HepG2 (cell line): Measurements from ENCODE around the gene LAMP1. TPM values are rescaled to one million over a fixed set of nuclear protein-coding genes. Genes with fewer than 3 reads are reported as not detected.

Experiments
- ATAC-seq: fragments of 200-7000 bp; cut with Tn5 transposase; 3 replicates; pipeline ENCODE4 v1.9.1; 2020; ENCODE audit warnings: mild to moderate bottlenecking, moderate library complexity
- BruUV-seq: library from RNA; stranded (reverse); fragments of 400-500 nt; replicated peaks from 2 replicates; lab custom pipeline; 2021; lab: Mats Ljungman, UMichigan
- CTCF ChIA-PET: fragments of 300-600 bp; formaldehyde crosslinking; extraction: SDS; loops from one replicate; lab custom pipeline; 2021; ENCODE audit warnings: low total read pairs, inconsistent platforms, low intra/inter-chr PET ratio; lab: Yijun Ruan, JAX
- POLR2A ChIA-PET: fragments of 350-600 bp; sonication (Branson Sonifier 250); formaldehyde crosslinking; loops from one replicate; lab custom pipeline; 2020; ENCODE audit warnings: antibody characterized with exemption, inconsistent platforms; lab: Yijun Ruan, JAX
- DNase-seq: peaks from one replicate; pipeline ENCODE4 v3.0.0-alpha.2; 2015; ENCODE audit warnings: low spot score
- FAIRE-seq: peaks from 3 replicates; lab custom pipeline; 2011; peaks lifted over from hg19 to GRCh38; lab: Jason Lieb, UNC
- H2AFZ ChIP-seq: one replicate; pipeline ENCODE4 v1.6.1; 2011; ENCODE audit warnings: low read length, inconsistent platforms
- H3K27ac ChIP-seq: fragments of 300-600 bp; 3 replicates; pipeline ENCODE4 v1.8.0; 2011; ENCODE audit warnings: mixed run types, mild to moderate bottlenecking, mixed read lengths, low read length, inconsistent platforms; ENCODE audit not compliant: insufficient read depth; ENCODE audit errors: extremely low read length
- H3K27me3 ChIP-seq, 2 experiments: fragments of 200-600 bp in 1 of 2; 2 replicates in 1 of 2; 3 replicates in 1 of 2; pipeline versions ENCODE4 v1.6.0 to v1.8.0; 2011; ENCODE audit warnings: low read length in 2 of 2, mild to moderate bottlenecking in 2 of 2, moderate library complexity in 2 of 2, inconsistent platforms in 1 of 2; ENCODE audit not compliant: insufficient read depth in 2 of 2, control insufficient read depth in 1 of 2
- H3K36me3 ChIP-seq, 2 experiments: fragments of 200-600 bp in 1 of 2; replicated peaks in 1 of 2; 2 replicates in 1 of 2; 3 replicates in 1 of 2; pipeline versions ENCODE4 v1.5.1 to v1.8.0; 2011; ENCODE audit warnings: low read length in 2 of 2, inconsistent platforms in 1 of 2; ENCODE audit not compliant: insufficient read depth in 2 of 2, control insufficient read depth in 1 of 2
- H3K4me1 ChIP-seq: 2 replicates; pipeline ENCODE4 v1.5.1; 2012; ENCODE audit warnings: low read length, inconsistent platforms; ENCODE audit not compliant: insufficient read depth
- H3K4me2 ChIP-seq: 2 replicates; pipeline ENCODE4 v1.6.0; 2011; ENCODE audit warnings: low read depth, low read length, inconsistent platforms
- H3K4me3 ChIP-seq, 3 experiments: fragments of 200-600 bp in 1 of 3; sonication (generic), shearing (Covaris generic) in 1 of 3; replicated peaks in 1 of 3; 2 replicates each; pipeline ENCODE4 v1.5.1; 2011 to 2016; ENCODE audit warnings: low read length in 3 of 3, inconsistent platforms in 2 of 3, low read depth in 2 of 3, mild to moderate bottlenecking in 2 of 3, control low read depth in 1 of 3, mixed read lengths in 1 of 3; ENCODE audit not compliant: insufficient read depth in 1 of 3
- H3K79me2 ChIP-seq: one replicate; pipeline ENCODE4 v1.6.1; 2011; ENCODE audit warnings: low read length, inconsistent platforms; ENCODE audit not compliant: insufficient read depth
- H3K9ac ChIP-seq: 2 replicates; pipeline ENCODE4 v1.6.0; 2011; ENCODE audit warnings: mild to moderate bottlenecking, low read depth, low read length, inconsistent platforms; ENCODE audit not compliant: insufficient read depth
- H3K9me3 ChIP-seq: 2 replicates; pipeline ENCODE4 v1.5.1; 2012; ENCODE audit warnings: mild to moderate bottlenecking, low read length
- H4K20me1 ChIP-seq: 2 replicates; pipeline ENCODE4 v1.6.0; 2011; ENCODE audit warnings: inconsistent platforms, mild to moderate bottlenecking, low read length, moderate library complexity; ENCODE audit not compliant: insufficient read depth
- AGO2 ChIP-seq: fragments of 200-400 bp; formaldehyde crosslinking; optimal IDR thresholded peaks from 2 replicates; pipeline ENCODE3; 2017; ENCODE audit warnings: mild to moderate bottlenecking, low read depth, low read length, moderate library complexity
- ASH2L ChIP-seq: fragments of 300-600, 200-600 bp; sonication (generic); IDR thresholded peaks from 2 replicates; pipeline ENCODE4 v1.7.0; 2017; ENCODE audit warnings: low read depth, mild to moderate bottlenecking, moderate library complexity, mixed read lengths, low read length; ENCODE audit not compliant: insufficient read length
- BRCA1 ChIP-seq: sonication (generic); formaldehyde crosslinking; IDR thresholded peaks from 2 replicates; pipeline ENCODE4 v1.4.0; 2020; ENCODE audit warnings: missing genetic modification reagents
- HOXA5 ChIP-seq: sonication (generic); formaldehyde crosslinking; IDR thresholded peaks from 2 replicates; pipeline ENCODE4 v1.4.0; 2020; ENCODE audit warnings: missing genetic modification reagents
- MLXIP ChIP-seq: sonication (generic); formaldehyde crosslinking; IDR thresholded peaks from 2 replicates; pipeline ENCODE4 v1.9.0; 2021; ENCODE audit warnings: missing genetic modification reagents, borderline replicate concordance
- POLR2A ChIP-seq, 2 experiments: IDR thresholded peaks; 2 replicates each; pipeline ENCODE4 v1.6.1; 2011; ENCODE audit warnings: low read depth in 2 of 2, low read length in 2 of 2, mild to moderate bottlenecking in 1 of 2, moderate library complexity in 1 of 2; ENCODE audit not compliant: insufficient read depth in 1 of 2
- STAT5B ChIP-seq: sonication (generic); formaldehyde crosslinking; IDR thresholded peaks from 2 replicates; pipeline ENCODE4 v1.4.0; 2020; ENCODE audit warnings: missing genetic modification reagents
- ZBTB7A ChIP-seq: sonication (generic); formaldehyde crosslinking; IDR thresholded peaks from 2 replicates; pipeline ENCODE4 v1.8.0; 2022; ENCODE audit warnings: mild to moderate bottlenecking, missing genetic modification reagents
- ZFY ChIP-seq: sonication (generic); formaldehyde crosslinking; IDR thresholded peaks from 2 replicates; pipeline ENCODE4 v1.4.0; 2020; ENCODE audit warnings: missing genetic modification reagents
- ZNF616 ChIP-seq: sonication (generic); formaldehyde crosslinking; IDR thresholded peaks from 2 replicates; pipeline ENCODE4 v1.5.0; 2020; ENCODE audit warnings: low read depth, mild to moderate bottlenecking, missing genetic modification reagents
- ZNF75D ChIP-seq: sonication (generic); formaldehyde crosslinking; IDR thresholded peaks from 2 replicates; pipeline ENCODE4 v1.8.1; 2023; ENCODE audit warnings: missing genetic modification reagents, mild to moderate bottlenecking, borderline replicate concordance
- ZNF816 ChIP-seq: sonication (generic); formaldehyde crosslinking; IDR thresholded peaks from 2 replicates; pipeline ENCODE4 v1.8.0; 2022; ENCODE audit warnings: missing genetic modification reagents, mild to moderate bottlenecking, borderline replicate concordance
- WGBS: methylation state at CpG from one replicate; pipeline ENCODE4 v1.1.6; 2017; ENCODE audit warnings: low lambda C conversion rate; 5-methylcytosine and 5-hydroxymethylcytosine counted together
- in situ Hi-C: cut with HindIII; loops from 2 replicates; pipeline ENCODE4 v1.10.0; 2017; ENCODE audit warnings: low pct_unique_long_range_greater_than_20kb; ENCODE audit not compliant: extremely low pct_ligation_motif_present
- intact Hi-C: fragments of 100-400 bp; cut with micrococcal nuclease; formaldehyde crosslinking; loops from one replicate; pipeline ENCODE4 v1.10.0; 2022; ENCODE audit not compliant: unreplicated experiment
- polyA plus RNA-seq, 8 experiments: library from polyadenylated mRNA; depleted of rRNA in 3 of 8; stranded (reverse) in 7 of 8; unstranded in 1 of 8; fragments of >200 nt; fragmentation: Illumina TruSeq in 4 of 8; extraction: Trizol in 4 of 8; gene quantifications; 2 replicates each; pipeline versions ENCODE4 v1.2.1 to v1.2.3, GENCODE V29; 2011 to 2016; ENCODE audit warnings: low read depth in 4 of 8, missing spikeins in 1 of 8, mixed read lengths in 1 of 8; ENCODE audit not compliant: insufficient read depth in 1 of 8
- total RNA-seq, 5 experiments: library from RNA; depleted of rRNA; stranded (reverse); fragments of >200 nt; fragmentation: Illumina TruSeq; extraction: Trizol; gene quantifications; 2 replicates each; pipeline ENCODE4 v1.2.3, GENCODE V29; 2016; ENCODE audit warnings: low read depth in 1 of 5
- TF ChIP-seq, protein P1 (sequence below): sonication (generic); formaldehyde crosslinking; IDR thresholded peaks from 2 replicates; pipeline ENCODE4 v1.5.0; 2020; ENCODE audit warnings: missing genetic modification reagents
- TF ChIP-seq, protein P2 (sequence below): sonication (generic); formaldehyde crosslinking; IDR thresholded peaks from 2 replicates; pipeline ENCODE4 v1.4.0; 2020; ENCODE audit warnings: missing genetic modification reagents
- TF ChIP-seq, protein P3 (sequence below): sonication (generic); formaldehyde crosslinking; IDR thresholded peaks from 2 replicates; pipeline ENCODE4 v1.5.0; 2020; ENCODE audit warnings: missing genetic modification reagents

The LAMP1 gene
- total and polyA plus RNA-seq, 2 of the 13 experiments (the other 11 are each of a cell fraction or from before 2014, with no cell fraction given): 103 to 112 TPM

DNA sequence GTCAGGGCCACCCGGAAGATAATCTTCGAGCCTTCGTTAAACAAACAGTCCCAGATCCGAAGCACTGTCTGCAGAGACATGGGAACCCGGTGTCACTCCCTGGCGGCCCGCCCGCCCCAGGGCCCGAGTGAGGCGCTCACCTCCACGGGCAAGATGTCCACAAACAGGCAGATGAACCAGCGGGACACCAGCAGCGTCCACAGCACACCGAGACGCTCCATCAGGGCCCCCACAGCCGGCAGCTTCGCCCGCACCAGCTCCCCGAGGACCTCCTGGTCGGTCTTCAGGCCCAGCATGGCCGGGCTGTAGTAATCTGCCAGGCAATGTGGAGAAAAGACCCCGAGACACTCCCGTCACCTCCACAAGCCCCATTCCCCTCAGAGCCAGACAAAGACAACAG lies 28.7 kb downstream of the LAMP1 start:
- 96% methylated on average over 8 of the region's 23 CpGs for WGBS
- no peak overlapping the region for H3K9ac ChIP-seq
- no peak overlapping the region for H3K4me3 ChIP-seq
- TF ChIP-seq ZNF816 (CRISPR knock-in tag): no peak
- TF ChIP-seq POLR2A (IDR thresholded peaks at IDR 0.05; ENCODE audit: insufficient read depth in 1 of 2, low read depth in 2 of 2, low read length in 2 of 2): 0 out of 4 replicates have a peak, but pooled peaks of 1 of the 2 experiments have one; percentile 14
- TF ChIP-seq ZBTB7A (CRISPR knock-in tag): no peak
- peak; percentile 78 for TF ChIP-seq AGO2
- no peak for TF ChIP-seq ZNF616 (CRISPR knock-in tag)
- TF ChIP-seq ZNF75D: no peak
- TF ChIP-seq, protein P1, sequence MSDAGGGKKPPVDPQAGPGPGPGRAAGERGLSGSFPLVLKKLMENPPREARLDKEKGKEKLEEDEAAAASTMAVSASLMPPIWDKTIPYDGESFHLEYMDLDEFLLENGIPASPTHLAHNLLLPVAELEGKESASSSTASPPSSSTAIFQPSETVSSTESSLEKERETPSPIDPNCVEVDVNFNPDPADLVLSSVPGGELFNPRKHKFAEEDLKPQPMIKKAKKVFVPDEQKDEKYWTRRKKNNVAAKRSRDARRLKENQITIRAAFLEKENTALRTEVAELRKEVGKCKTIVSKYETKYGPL: no peak
- TF ChIP-seq STAT5B: no peak
- no peak for TF ChIP-seq ASH2L
- no peak for TF ChIP-seq ZFY (CRISPR knock-in tag)
- TF ChIP-seq MLXIP: no peak
- no peak for TF ChIP-seq HOXA5 (CRISPR knock-in tag)
- TF ChIP-seq, protein P2, sequence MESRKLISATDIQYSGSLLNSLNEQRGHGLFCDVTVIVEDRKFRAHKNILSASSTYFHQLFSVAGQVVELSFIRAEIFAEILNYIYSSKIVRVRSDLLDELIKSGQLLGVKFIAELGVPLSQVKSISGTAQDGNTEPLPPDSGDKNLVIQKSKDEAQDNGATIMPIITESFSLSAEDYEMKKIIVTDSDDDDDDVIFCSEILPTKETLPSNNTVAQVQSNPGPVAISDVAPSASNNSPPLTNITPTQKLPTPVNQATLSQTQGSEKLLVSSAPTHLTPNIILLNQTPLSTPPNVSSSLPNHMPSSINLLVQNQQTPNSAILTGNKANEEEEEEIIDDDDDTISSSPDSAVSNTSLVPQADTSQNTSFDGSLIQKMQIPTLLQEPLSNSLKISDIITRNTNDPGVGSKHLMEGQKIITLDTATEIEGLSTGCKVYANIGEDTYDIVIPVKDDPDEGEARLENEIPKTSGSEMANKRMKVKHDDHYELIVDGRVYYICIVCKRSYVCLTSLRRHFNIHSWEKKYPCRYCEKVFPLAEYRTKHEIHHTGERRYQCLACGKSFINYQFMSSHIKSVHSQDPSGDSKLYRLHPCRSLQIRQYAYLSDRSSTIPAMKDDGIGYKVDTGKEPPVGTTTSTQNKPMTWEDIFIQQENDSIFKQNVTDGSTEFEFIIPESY: no peak
- TF ChIP-seq, protein P3, sequence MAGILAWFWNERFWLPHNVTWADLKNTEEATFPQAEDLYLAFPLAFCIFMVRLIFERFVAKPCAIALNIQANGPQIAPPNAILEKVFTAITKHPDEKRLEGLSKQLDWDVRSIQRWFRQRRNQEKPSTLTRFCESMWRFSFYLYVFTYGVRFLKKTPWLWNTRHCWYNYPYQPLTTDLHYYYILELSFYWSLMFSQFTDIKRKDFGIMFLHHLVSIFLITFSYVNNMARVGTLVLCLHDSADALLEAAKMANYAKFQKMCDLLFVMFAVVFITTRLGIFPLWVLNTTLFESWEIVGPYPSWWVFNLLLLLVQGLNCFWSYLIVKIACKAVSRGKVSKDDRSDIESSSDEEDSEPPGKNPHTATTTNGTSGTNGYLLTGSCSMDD (CRISPR knock-in tag): no peak
- no peak for TF ChIP-seq BRCA1
- no peak overlapping the region for H3K27ac ChIP-seq
- no TSS peak for BruUV-seq
- no peaks in the 10 kb centered on the region for H3K27me3 ChIP-seq
- ChIA-PET POLR2A (interaction anchor here (1.2 kb wide), 1 partner anchor 55 kb away, joined by 3 read pairs; no protein-coding TSS in a partner anchor), CTCF (no interaction called here)
- no peaks in the 10 kb centered on the region for H3K79me2 ChIP-seq
- no peak for FAIRE-seq
- no peak for DNase-seq
- peaks cover 12 to 41% of the 10 kb centered on the region in 2 experiments; a peak in 4 of 5 replicates for H3K36me3 ChIP-seq
- no peaks in the 10 kb centered on the region for H3K9me3 ChIP-seq
- H2AFZ ChIP-seq: no peak overlapping the region
- intact Hi-C loops: no loop called here
- ATAC-seq: no peak; the same call in 2 of the 3 replicates
- in situ Hi-C loops: no loop called here
- no peaks in the 10 kb centered on the region for H4K20me1 ChIP-seq
- no peaks in the 10 kb centered on the region for H3K4me1 ChIP-seq
- H3K4me2 ChIP-seq: no peak overlapping the region
